Measurements from ENCODE around the gene NFAT5.
A peak's percentile ranks its signal among the peaks of the same experiment; 100 is the strongest.
"Not testable (repeated sequence)": the region's sequence is repeated elsewhere in the genome, so short reads cannot be mapped to it uniquely, and the experiment has no call there.

The NFAT5 gene

GRCh38 chr16:69566981-69567680 lies 1.4 kb downstream of the NFAT5 start:
- TF ChIP-seq CTCF (IDR thresholded peaks at IDR 0.05) (no peak), ZFX (IDR thresholded peaks at IDR 0.05; ENCODE audit: borderline replicate concordance) (no peak)

GRCh38 chr16:69568676-69569075 lies 2.9 kb downstream of the NFAT5 start:
- TF ChIP-seq ZFX (IDR thresholded peaks at IDR 0.05; ENCODE audit: borderline replicate concordance) (no peak), CTCF (IDR thresholded peaks at IDR 0.05) (no peak)
- H3K27ac ChIP-seq, result no peak overlapping the region

More at GRCh38 chr16:69566981-69567680, 1.4 kb downstream of the NFAT5 start:
- peak overlapping the region; percentile 83 for H3K27ac ChIP-seq

GRCh38 chr16:69578771-69579170 lies 13.0 kb downstream of the NFAT5 start:
- H3K27ac ChIP-seq, result peak overlapping the region; percentile 1; the same call in 1 of the 2 replicates

- H3K27ac ChIP-seq, result no peak overlapping the region
- TF ChIP-seq ZFX (IDR thresholded peaks at IDR 0.05; ENCODE audit: borderline replicate concordance), result no peak
- no peak for TF ChIP-seq CTCF (IDR thresholded peaks at IDR 0.05)
These were observed 14.2 kb downstream of the NFAT5 start for GRCh38 chr16:69579783-69580481.

GRCh38 chr16:69581297-69581696 lies 15.5 kb downstream of the NFAT5 start:
- no peak for TF ChIP-seq CTCF (IDR thresholded peaks at IDR 0.05)
- H3K27ac ChIP-seq, result no peak overlapping the region

- H3K27ac ChIP-seq, result not testable (repeated sequence)
These were observed 18.7 kb downstream of the NFAT5 start for GRCh38 chr16:69584493-69584892.

- TF ChIP-seq ZFX (IDR thresholded peaks at IDR 0.05; ENCODE audit: borderline replicate concordance) (no peak), CTCF (IDR thresholded peaks at IDR 0.05) (no peak)
- no peak overlapping the region for H3K27ac ChIP-seq
These were observed 23.9 kb downstream of the NFAT5 start for GRCh38 chr16:69589434-69590269.

- no peak overlapping the region for H3K27ac ChIP-seq
- TF ChIP-seq ZFX (IDR thresholded peaks at IDR 0.05; ENCODE audit: borderline replicate concordance), result no peak
- no peak for TF ChIP-seq CTCF (IDR thresholded peaks at IDR 0.05)
These were observed 24.8 kb downstream of the NFAT5 start for GRCh38 chr16:69590590-69590989.

Data from 22Rv1 (cell line).